NT2/D1 (cell line): ENCODE results near the gene PTPN9.

Experiments
- YY1 ChIP-seq: IDR thresholded peaks from 2 replicates; pipeline ENCODE4 v1.6.1; 2011; ENCODE audit not compliant: insufficient read length, insufficient read depth
- ZNF274 ChIP-seq: IDR thresholded peaks from 2 replicates; pipeline ENCODE4 v1.6.1; 2011; ENCODE audit warnings: mild to moderate bottlenecking, low read depth, low read length

GRCh38 chr15:75483961-75484360 is 95.2 kb downstream of the PTPN9 start:
- TF ChIP-seq ZNF274, result no peak
- TF ChIP-seq YY1, result no peak
